MM.1S (cell line): ENCODE measurements around the gene SEPTIN14.

ENCODE experiments used
- EZH2 ChIP-seq: fragments of 300-600 bp; sonication (generic); optimal IDR thresholded peaks from 2 replicates; pipeline ENCODE3; 2017; ENCODE audit warnings: low read depth, mild to moderate bottlenecking, antibody characterized with exemption, low read length, mixed read lengths
- EZH2phosphoT487 ChIP-seq: fragments of 300-600 bp; sonication (generic); IDR thresholded peaks from 2 replicates; pipeline ENCODE4 v1.6.1; 2018; ENCODE audit warnings: antibody characterized with exemption, low read length
- TF ChIP-seq, protein P1 (sequence below): fragments of 300-600 bp; sonication (generic); IDR thresholded peaks from 2 replicates; pipeline ENCODE4 v1.5.1; 2016; ENCODE audit warnings: antibody characterized with exemption, low read length, mixed read lengths

DNA sequence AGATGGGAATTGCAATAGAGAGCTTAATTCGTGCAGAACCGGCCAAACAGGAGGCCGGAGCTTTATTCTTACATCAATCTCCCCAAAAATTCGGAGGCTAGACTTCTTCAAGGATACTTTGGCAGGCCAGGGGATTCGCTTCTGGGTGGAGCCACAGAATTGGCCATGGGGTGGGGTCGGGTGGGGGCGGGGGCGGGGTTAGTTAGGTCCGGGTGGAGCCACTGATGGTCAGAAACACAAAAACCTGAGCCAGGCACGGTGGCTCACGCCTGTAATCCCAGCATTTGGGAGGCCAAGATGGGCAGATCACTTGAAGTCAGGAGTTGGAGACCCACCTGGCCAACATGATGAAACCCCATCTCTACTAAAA, 87.5 kb downstream of the SEPTIN14 start:
- TF ChIP-seq, protein P1, sequence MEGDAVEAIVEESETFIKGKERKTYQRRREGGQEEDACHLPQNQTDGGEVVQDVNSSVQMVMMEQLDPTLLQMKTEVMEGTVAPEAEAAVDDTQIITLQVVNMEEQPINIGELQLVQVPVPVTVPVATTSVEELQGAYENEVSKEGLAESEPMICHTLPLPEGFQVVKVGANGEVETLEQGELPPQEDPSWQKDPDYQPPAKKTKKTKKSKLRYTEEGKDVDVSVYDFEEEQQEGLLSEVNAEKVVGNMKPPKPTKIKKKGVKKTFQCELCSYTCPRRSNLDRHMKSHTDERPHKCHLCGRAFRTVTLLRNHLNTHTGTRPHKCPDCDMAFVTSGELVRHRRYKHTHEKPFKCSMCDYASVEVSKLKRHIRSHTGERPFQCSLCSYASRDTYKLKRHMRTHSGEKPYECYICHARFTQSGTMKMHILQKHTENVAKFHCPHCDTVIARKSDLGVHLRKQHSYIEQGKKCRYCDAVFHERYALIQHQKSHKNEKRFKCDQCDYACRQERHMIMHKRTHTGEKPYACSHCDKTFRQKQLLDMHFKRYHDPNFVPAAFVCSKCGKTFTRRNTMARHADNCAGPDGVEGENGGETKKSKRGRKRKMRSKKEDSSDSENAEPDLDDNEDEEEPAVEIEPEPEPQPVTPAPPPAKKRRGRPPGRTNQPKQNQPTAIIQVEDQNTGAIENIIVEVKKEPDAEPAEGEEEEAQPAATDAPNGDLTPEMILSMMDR = no peak
- TF ChIP-seq EZH2 (no peak), EZH2phosphoT487 (no peak)
